Mesendoderm (in vitro differentiated cells): ENCODE measurements around the gene GOLGA1.

Experiments
- DNase-seq: peaks from one replicate; pipeline ENCODE4 v3.0.0; 2013
- H2AK5ac ChIP-seq: 2 replicates; pipeline ENCODE4 v1.6.1; 2013; ENCODE audit warnings: low read length, inconsistent platforms
- H2BK120ac ChIP-seq: 2 replicates; pipeline ENCODE4 v1.6.1; 2013; ENCODE audit warnings: low read depth, mild to moderate bottlenecking, low read length, moderate library complexity, mixed read lengths
- H2BK15ac ChIP-seq: replicated peaks from 2 replicates; pipeline ENCODE4 v1.6.1; 2013; ENCODE audit warnings: low read depth, mild to moderate bottlenecking, moderate library complexity
- H2BK5ac ChIP-seq: 2 replicates; pipeline ENCODE4 v1.6.1; 2013; ENCODE audit warnings: low read length, inconsistent platforms
- H3K18ac ChIP-seq: 2 replicates; pipeline ENCODE4 v1.6.1; 2013; ENCODE audit warnings: mild to moderate bottlenecking, low read length, mixed read lengths
- H3K23ac ChIP-seq: one replicate; pipeline ENCODE4 v1.6.1; 2013; ENCODE audit warnings: low read length
- H3K27ac ChIP-seq: 2 replicates; pipeline ENCODE4 v1.5.1; 2013; ENCODE audit warnings: low read depth, mild to moderate bottlenecking, inconsistent platforms, low read length, moderate library complexity
- H3K27me3 ChIP-seq: 2 replicates; pipeline ENCODE4 v1.6.1; 2013; ENCODE audit warnings: low read length, control low read depth, mild to moderate bottlenecking, inconsistent platforms; ENCODE audit not compliant: insufficient read depth, poor library complexity
- H3K36me3 ChIP-seq: 2 replicates; pipeline ENCODE4 v1.6.1; 2013; ENCODE audit warnings: low read length, inconsistent platforms; ENCODE audit not compliant: control insufficient read depth, insufficient read depth
- H3K4ac ChIP-seq: one replicate; pipeline ENCODE4 v1.6.1; 2013; ENCODE audit warnings: low read depth, mild to moderate bottlenecking, low read length, moderate library complexity
- H3K4me1 ChIP-seq: 2 replicates; pipeline ENCODE4 v1.6.1; 2013; ENCODE audit warnings: low read depth, low read length, inconsistent platforms; ENCODE audit not compliant: control insufficient read depth
- H3K4me2 ChIP-seq: 2 replicates; pipeline ENCODE4 v1.6.1; 2013; ENCODE audit warnings: low read length
- H3K4me3 ChIP-seq: 2 replicates; pipeline ENCODE4 v1.5.1; 2013; ENCODE audit warnings: mild to moderate bottlenecking, low read length
- H3K56ac ChIP-seq: one replicate; pipeline ENCODE4 v1.6.1; 2013; ENCODE audit warnings: low read length
- H3K79me1 ChIP-seq: 2 replicates; pipeline ENCODE4 v1.6.1; 2013; ENCODE audit warnings: low read length, inconsistent platforms
- H3K79me2 ChIP-seq: 2 replicates; pipeline ENCODE4 v1.6.1; 2013; ENCODE audit warnings: mild to moderate bottlenecking, low read length; ENCODE audit not compliant: control insufficient read depth, insufficient read depth
- H3K9ac ChIP-seq: 2 replicates; pipeline ENCODE4 v1.6.1; 2013; ENCODE audit warnings: low read length, inconsistent platforms
- H4K5ac ChIP-seq: one replicate; pipeline ENCODE4 v1.6.1; 2013; ENCODE audit warnings: low read length
- H4K8ac ChIP-seq: one replicate; pipeline ENCODE4 v1.6.1; 2013; ENCODE audit warnings: low read depth, mild to moderate bottlenecking, control low read depth, low read length, moderate library complexity
- WGBS: extraction: QIAGEN DNeasy Blood & Tissue Kit; methylation state at CpG from one replicate; pipeline ENCODE4 v1.1.7; 2013; ENCODE audit warnings: low lambda C conversion rate, missing lambda C conversion rate; ENCODE audit not compliant: insufficient coverage; ENCODE audit errors: extremely low coverage; 5-methylcytosine and 5-hydroxymethylcytosine counted together

The GOLGA1 gene

GRCh38 chr9:124894741-124895170 lies 46.1 kb downstream of the GOLGA1 start:
- peak; percentile 76 for DNase-seq
- Histone ChIP-seq H3K23ac (no peak overlapping the region), H3K4me1 (no peaks in the 10 kb centered on the region), H3K4me3 (no peak overlapping the region), H3K4me2 (no peak overlapping the region), H4K5ac (no peak overlapping the region), H3K9ac (no peak overlapping the region), H2BK120ac (no peak overlapping the region), H3K36me3 (no peaks in the 10 kb centered on the region), H3K56ac (no peak overlapping the region), H3K27me3 (no peaks in the 10 kb centered on the region), H3K79me1 (no peaks in the 10 kb centered on the region), H3K4ac (no peak overlapping the region), H3K27ac (no peak overlapping the region), H2BK15ac (no peak overlapping the region), H3K79me2 (no peaks in the 10 kb centered on the region), H4K8ac (no peak overlapping the region), H2AK5ac (no peak overlapping the region), H3K18ac (no peak overlapping the region), H2BK5ac (no peak overlapping the region)

GRCh38 chr9:124894035-124894740 lies 46.7 kb downstream of the GOLGA1 start:
- Histone ChIP-seq H3K23ac (no peak overlapping the region), H2AK5ac (no peak overlapping the region), H3K4me3 (no peak overlapping the region), H3K27me3 (no peaks in the 10 kb centered on the region), H3K36me3 (no peaks in the 10 kb centered on the region), H2BK5ac (no peak overlapping the region), H3K9ac (no peak overlapping the region), H3K18ac (no peak overlapping the region), H3K79me2 (no peaks in the 10 kb centered on the region), H3K4me2 (no peak overlapping the region), H2BK15ac (no peak overlapping the region), H4K5ac (no peak overlapping the region), H3K4ac (no peak overlapping the region), H3K79me1 (no peaks in the 10 kb centered on the region), H3K56ac (no peak overlapping the region), H3K4me1 (no peaks in the 10 kb centered on the region), H3K27ac (no peak overlapping the region), H4K8ac (no peak overlapping the region), H2BK120ac (no peak overlapping the region)
- no CpG with 5 or more reads among the region's 9 CpGs for WGBS
- DNase-seq, result no peak

GRCh38 chr9:124890179-124890578 lies 50.7 kb downstream of the GOLGA1 start:
- no CpG with 5 or more reads among the region's 7 CpGs for WGBS
- H3K4me1 ChIP-seq, result no peaks in the 10 kb centered on the region
- H3K36me3 ChIP-seq, result no peaks in the 10 kb centered on the region
- no peak overlapping the region for H2BK15ac ChIP-seq
- no peak overlapping the region for H3K56ac ChIP-seq
- H3K4ac ChIP-seq, result no peak overlapping the region
- DNase-seq, result no peak
- H3K9ac ChIP-seq, result no peak overlapping the region
- no peak overlapping the region for H3K4me2 ChIP-seq
- H2BK120ac ChIP-seq, result no peak overlapping the region
- H3K18ac ChIP-seq, result no peak overlapping the region
- no peak overlapping the region for H4K8ac ChIP-seq
- no peak overlapping the region for H2BK5ac ChIP-seq
- no peak overlapping the region for H3K4me3 ChIP-seq
- H4K5ac ChIP-seq, result no peak overlapping the region
- H3K23ac ChIP-seq, result no peak overlapping the region
- H3K27me3 ChIP-seq, result no peaks in the 10 kb centered on the region
- H3K79me2 ChIP-seq, result no peaks in the 10 kb centered on the region
- H3K79me1 ChIP-seq, result no peaks in the 10 kb centered on the region
- H2AK5ac ChIP-seq, result no peak overlapping the region
- H3K27ac ChIP-seq, result no peak overlapping the region

- no peak overlapping the region for H2AK5ac ChIP-seq
- no peaks in the 10 kb centered on the region for H3K4me1 ChIP-seq
- WGBS, result no CpG with 5 or more reads among the region's 13 CpGs
Measured at GRCh38 chr9:124889006-124889405, 51.9 kb downstream of the GOLGA1 start.

GRCh38 chr9:124887832-124888231 lies 53.1 kb downstream of the GOLGA1 start:
- Histone ChIP-seq H3K4me2 (no peak overlapping the region), H3K27me3 (no peaks in the 10 kb centered on the region), H3K36me3 (no peaks in the 10 kb centered on the region)

More at GRCh38 chr9:124889006-124889405, 51.9 kb downstream of the GOLGA1 start:
- Histone ChIP-seq H4K5ac (no peak overlapping the region), H3K79me2 (no peaks in the 10 kb centered on the region), H3K79me1 (no peaks in the 10 kb centered on the region), H3K56ac (no peak overlapping the region), H3K4me3 (no peak overlapping the region), H3K27me3 (no peaks in the 10 kb centered on the region), H3K18ac (no peak overlapping the region), H3K4me2 (no peak overlapping the region), H2BK15ac (no peak overlapping the region), H3K9ac (no peak overlapping the region), H3K4ac (no peak overlapping the region), H2BK5ac (no peak overlapping the region), H2BK120ac (no peak overlapping the region), H3K27ac (no peak overlapping the region), H3K36me3 (no peaks in the 10 kb centered on the region), H3K23ac (no peak overlapping the region), H4K8ac (no peak overlapping the region)
- DNase-seq, result no peak

More at GRCh38 chr9:124887832-124888231, 53.1 kb downstream of the GOLGA1 start:
- H3K56ac ChIP-seq, result no peak overlapping the region
- no peak overlapping the region for H3K23ac ChIP-seq
- H2AK5ac ChIP-seq, result no peak overlapping the region
- no peaks in the 10 kb centered on the region for H3K79me2 ChIP-seq
- no peak overlapping the region for H3K27ac ChIP-seq
- no CpG with 5 or more reads among the region's 5 CpGs for WGBS
- no peak overlapping the region for H3K4me3 ChIP-seq
- no peak overlapping the region for H2BK120ac ChIP-seq
- no peak overlapping the region for H2BK5ac ChIP-seq
- no peak overlapping the region for H3K18ac ChIP-seq
- no peak overlapping the region for H3K4ac ChIP-seq
- no peak for DNase-seq
- no peaks in the 10 kb centered on the region for H3K79me1 ChIP-seq
- H4K5ac ChIP-seq, result no peak overlapping the region
- no peak overlapping the region for H3K9ac ChIP-seq
- H3K4me1 ChIP-seq, result no peaks in the 10 kb centered on the region
- no peak overlapping the region for H2BK15ac ChIP-seq
- H4K8ac ChIP-seq, result no peak overlapping the region
